HG02870 (cell line): Measurements from ENCODE around the gene RNF181.
A peak's percentile ranks its signal among the peaks of the same experiment; 100 is the strongest.
"Not testable (repeated sequence)": the region's sequence is repeated elsewhere in the genome, so short reads cannot be mapped to it uniquely, and the experiment has no call there.

Experiments used
- ATAC-seq: cut with Tn5 transposase; IDR thresholded peaks from one replicate; pipeline ENCODE4 v1.9.1; 2021; ENCODE audit warnings: mild to moderate bottlenecking, moderate library complexity; ENCODE audit not compliant: unreplicated experiment

Gene RNF181, protein sequence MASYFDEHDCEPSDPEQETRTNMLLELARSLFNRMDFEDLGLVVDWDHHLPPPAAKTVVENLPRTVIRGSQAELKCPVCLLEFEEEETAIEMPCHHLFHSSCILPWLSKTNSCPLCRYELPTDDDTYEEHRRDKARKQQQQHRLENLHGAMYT

DNA sequence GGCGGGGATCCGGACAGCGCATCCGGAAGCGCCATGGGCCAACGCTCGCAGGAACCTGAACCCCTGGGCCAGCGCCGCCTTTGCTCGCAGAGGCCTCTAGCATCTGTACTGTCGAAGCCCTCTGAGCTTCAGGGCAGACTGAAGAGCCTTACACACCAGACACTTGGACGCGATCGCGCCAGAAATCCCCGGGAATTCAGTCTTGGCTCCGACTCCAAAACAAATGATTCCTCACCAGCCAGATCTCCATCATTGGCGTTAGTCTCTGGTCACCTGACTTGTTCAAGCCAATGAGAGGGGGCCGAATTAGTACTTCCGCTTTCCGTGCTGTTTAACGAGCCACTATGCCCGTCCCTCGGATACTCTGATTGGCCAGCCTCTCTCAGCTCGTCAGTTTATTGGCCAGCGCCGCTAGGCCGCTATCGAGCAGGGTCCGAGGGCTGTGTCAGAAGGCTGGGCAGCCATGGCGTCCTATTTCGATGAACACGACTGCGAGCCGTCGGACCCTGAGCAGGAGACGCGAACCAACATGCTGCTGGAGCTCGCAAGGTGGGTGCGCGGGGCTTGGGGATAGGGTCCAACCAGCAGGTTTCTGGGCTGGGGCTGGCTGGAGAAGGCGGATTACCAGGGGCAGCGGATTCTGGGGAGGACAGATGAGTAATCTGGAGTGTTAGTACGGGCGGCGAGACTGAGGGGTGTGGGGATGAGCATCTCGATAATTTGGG, at the start of gene RNF181:
Gene RNF181 (plus strand): TSS at position 445 of the 725 bp plus-strand sequence. CDS start 19 bp downstream, at position 464.
- ATAC-seq, result peak; percentile 100

DNA sequence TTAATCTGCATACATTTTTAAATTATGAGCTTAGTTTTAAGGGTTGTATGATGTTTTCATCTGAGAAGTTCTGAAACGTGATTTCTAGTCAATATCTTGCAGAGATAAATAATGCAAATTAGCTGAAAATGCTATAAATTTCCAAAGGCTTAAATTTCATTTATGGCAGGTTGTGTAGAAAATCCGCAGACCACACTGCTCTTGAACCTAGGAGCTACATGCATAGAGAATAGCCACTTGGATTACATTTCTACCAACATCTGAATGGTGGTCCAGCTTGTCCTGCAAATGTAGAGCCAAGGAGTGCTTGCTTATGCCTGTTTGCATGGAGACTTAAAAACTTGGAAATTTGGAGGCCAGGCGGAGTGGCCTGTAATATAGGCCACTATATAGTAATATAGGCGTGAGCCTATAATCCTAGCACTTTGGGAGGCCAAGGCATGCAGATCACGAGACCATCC, 49.7 kb upstream of the RNF181 start:
- no peak for ATAC-seq

DNA sequence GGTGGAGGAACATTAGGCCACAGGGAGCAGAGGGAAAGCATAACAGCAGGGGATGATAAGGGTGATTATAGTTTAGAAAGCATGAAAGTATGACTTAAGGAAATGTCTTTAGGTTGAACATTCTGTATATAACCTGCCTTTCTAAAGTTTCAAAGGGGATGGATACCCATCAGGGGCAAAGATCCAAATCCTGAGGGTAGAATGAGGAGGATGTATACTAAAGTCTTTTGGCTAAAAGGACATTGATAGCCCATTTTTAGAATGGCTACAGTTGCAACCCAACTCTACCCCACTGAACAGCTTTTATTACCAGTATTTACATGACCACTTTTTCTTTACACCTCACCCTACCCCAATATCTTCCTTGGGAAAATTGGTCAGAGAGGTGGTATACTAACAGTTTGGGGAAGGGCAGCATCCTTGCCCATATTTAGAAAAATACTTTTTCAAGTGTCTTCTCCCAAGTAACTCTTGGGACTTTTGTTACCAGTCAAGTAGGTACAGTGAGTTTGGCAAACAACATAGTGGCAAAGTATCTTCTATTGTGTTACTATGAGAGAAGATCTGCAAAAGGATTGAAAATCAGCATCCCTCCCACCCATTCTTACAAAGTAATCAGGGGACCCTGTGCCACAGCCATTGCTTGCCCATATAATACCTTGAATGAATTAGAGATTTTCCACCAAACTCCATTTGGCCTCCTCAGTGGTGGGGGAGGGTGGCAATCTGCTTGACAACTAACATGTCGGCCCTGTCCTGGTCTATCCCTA, 48.3 kb upstream of the RNF181 start:
- no peak for ATAC-seq

DNA sequence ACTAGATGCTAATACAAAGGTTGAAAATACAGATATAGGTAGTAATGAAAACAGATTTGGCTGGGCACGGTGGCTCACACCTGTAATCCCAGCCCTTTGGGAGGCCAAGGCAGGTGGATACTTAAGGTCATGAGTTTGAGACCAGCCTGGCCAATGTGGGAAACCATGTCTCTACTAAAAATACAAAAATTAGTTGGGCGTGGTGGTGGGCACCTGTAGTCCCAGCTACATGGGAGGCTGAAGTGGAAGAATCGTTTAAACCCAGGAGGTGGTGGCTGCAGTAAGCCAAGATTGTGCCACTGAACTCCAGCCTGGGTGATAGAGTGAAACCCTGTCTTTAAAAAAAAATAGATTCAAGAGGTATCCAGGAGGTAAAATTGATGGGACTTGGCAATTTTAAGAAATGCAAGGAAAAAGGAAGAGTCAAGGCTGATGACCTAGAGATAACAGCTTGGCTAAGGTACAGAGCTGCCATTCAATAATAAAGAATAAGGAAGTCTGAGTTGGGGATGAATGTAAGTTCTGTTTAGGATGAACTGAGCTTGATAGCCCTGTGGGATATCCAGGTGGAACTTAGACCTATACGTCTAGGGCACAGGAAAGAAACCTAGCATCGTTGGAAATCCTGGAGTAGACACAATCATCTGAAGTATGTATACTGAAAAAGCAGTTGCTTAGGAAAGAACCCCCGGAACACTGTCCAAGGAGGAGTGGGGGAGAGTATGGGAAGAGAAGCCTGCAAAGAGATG, 47.5 kb upstream of the RNF181 start:
- ATAC-seq, result no peak

DNA sequence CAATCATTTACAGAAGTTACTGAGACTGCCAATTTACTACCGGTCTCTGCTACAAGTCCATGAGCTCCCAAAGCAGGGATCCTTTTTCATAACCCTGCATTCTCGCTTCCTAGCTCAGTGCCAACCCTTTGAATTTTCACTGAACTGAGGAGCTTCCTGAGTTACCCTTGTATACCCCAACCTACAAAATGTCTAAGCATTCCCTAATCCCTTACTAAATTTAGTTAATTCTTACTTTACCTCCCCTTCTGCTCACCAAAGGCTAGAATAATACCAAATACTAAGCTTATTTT, 47.0 kb upstream of the RNF181 start:
- ATAC-seq, result no peak

DNA sequence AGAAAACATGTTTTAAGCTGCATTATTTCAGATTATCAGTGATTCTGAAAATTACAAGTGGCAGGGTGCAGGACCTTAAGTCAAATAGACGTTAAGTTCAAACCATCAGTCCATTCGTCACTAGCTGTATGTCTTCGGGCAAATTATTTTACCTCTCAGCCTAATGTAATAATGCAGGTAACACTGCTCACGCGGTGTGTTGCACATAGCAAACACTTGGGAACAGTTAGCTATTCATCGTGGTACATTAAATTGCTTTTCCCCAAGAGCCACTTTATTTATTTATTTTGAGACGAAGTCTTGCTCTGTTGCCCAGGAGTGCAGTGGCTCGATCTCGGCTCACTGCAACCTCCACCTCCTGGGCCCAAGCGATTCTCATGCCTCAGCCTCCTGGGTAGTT, 46.5 kb upstream of the RNF181 start:
- ATAC-seq, result no peak

DNA sequence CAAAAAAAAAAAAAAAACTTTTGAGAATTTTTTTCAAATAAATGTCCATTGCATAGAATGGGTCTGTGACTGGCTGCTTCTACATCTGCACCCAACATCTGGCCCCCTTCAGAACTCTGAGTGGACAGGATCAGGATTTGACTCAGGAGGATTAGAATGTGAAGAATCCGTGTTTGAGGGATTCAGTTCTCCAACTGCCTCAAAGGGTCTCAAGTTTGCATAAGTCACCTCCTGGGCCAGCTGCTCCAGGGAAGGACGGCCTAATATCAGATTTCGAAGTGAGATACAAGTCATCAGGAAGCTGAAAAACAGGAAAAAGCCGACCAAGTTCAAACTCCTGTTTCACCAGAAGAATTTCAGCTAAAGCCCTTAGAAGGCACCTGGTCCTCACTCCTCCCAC, 45.7 kb upstream of the RNF181 start:
- ATAC-seq, result no peak

DNA sequence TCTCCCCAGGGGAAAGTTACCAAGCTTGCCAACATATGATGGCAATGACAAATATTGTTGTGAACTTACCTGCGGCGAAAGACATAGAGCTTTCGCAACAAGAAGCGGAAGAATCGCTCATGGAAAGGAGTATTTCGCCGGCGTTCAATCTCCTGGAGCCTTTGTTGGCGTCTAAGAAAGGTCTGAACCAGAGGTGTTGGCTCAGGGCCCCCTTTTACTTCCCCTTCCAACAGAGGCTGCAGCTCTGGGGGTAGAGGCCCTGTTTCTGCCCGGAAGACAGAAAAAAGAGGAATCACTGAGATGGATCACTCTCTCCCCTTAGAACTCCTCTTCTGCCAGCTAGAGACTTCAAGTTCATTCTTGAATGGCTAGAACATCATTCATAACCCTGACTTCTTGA, 45.1 kb upstream of the RNF181 start:
- no peak for ATAC-seq

DNA sequence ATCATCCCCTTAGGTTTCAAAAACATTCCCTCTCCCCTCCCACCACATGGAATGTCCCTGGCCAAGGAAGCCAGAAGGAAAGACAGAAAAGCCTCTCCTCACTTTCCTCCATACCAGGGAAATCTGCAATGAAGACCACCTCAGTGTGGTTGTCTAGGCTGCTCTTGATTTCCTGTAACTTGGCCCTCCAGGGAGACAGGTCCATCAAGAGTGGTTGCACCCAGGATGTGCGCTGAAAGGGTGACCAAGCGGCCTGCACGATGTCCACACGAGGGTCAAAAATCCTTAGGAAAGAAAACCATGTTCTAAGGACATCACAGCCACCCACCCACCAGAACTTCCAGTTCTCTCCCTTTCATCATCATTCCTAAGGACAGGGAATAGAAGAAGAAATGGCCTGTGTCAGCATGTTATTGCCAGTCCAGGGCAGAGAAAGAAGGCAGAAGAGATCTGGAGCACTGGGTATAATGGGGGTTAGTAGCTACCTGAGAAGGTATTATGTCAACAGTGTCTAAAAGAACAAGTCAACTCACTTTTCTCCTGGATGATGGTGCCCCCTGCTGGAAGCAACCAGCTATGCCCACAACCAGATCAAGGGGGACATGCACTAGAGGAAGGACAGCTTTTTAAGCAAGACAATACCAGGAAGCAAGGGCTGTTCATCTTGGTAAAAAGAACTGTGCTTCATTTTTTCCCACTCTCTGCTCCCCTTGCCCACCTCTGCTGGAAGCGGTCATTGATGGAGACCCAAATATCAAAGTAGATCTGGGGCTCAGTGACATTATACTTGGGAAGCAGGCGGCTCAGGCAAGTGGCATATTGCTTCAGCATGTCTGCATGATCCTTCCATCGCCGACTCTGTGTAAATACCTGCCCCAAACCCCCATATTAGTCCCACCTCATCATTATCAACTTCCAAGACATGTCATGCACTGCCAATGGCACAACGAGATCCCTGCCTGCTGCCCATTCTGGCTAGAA, 43.6 kb upstream of the RNF181 start:
- ATAC-seq, result no peak

DNA sequence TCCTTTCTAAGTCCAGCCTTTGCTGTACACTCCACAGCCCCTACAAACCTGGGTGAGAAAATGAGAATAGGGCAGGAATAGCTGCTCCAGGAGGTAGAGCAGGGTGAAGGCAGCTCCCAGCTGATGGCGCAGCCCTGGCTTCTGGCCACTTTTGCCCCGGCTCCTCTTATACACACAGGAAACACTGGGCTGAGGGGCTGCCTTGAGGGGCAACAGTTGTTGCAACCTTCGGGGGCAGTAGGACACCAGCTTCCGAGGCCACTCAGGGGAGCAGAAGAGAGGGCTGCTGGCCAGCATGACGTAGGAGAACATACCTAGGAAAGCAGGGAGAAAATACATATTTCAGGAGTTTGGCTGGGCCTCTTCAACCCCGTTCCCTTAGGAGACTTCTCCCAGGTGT, 42.4 kb upstream of the RNF181 start:
- no peak for ATAC-seq

DNA sequence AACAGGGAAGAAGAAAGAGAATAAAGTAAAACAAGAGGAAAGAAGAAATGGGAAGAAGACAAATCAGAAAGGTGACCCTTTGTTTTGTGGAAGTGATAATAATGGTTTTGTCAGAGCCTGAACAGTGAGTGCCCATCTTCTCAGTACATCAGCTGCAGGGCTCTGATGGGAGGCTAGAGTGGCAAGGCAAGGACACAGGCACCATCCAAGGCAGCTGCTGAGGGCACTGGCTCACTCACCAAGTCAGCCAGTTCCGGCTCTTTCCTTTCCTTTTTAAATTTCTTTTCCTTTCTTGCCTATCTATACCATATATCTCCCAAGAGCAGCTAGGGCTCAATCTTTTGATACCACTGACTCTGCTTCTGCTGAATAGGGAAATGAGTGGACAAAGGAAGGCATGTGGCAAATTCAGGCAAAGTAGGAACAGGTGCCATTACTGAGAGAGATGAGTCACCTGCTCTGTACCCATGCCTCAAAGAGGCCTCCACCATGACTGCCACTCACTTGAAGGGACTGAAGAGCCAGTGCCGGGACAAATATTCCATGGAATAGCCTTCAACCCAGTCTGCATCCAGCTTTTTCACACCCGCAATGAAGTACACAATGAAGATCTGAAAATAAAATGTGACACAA, 40.4 kb upstream of the RNF181 start:
- ATAC-seq, result no peak

DNA sequence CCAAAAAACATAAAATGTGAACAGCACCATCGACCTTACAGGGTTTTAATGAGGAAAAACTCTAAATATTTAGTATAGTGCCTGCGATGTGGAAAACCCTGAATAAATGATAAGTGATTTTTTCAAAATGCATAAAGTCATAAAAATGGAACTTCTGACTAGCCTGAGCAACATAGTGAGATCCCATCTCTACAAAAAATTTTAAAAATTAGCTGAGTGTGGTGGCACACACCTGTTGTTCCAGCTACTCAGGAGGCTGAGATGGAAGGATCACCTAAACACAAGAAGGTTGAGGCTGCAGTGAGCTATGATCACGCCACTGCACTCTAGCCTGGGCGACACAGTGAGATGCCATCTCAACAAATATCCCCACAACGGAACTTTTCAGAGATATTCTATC, 38.4 kb upstream of the RNF181 start:
- no peak for ATAC-seq

DNA sequence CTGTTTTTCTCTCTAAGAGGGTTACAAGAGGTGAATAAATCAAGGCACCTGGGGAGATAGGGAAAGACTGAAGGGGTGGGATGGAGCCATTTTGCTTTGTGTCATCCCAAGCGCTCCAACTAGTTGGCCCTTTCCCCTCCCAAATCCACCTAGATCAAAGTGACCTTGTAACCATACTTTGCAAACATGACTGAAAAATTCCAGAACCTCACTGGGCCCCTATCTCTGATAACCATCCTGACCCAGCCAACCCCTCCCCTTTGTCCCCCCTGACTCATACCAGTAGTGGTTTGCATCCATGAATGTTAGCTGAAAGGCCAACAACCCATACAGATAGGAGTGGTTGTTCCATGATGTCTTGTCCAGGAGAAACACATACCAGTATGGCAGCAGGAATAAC, 37.4 kb upstream of the RNF181 start:
- no peak for ATAC-seq

DNA sequence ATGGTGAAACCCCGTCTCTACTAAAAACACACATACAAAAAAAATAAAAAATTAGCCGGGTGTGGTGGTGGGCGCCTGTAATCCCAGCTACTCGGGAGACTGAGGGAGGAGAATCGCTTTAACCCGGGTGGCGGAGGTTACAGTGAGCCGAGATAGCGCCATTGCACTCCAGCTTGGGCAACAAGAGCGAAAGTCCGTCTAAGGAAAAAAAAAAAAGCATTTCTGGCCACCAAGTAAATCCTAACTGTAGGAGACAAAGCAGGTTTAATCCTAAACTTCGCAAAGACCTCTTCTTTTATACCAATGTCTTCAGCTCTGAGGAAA, 35.2 kb upstream of the RNF181 start:
- ATAC-seq, result not testable (repeated sequence)

DNA sequence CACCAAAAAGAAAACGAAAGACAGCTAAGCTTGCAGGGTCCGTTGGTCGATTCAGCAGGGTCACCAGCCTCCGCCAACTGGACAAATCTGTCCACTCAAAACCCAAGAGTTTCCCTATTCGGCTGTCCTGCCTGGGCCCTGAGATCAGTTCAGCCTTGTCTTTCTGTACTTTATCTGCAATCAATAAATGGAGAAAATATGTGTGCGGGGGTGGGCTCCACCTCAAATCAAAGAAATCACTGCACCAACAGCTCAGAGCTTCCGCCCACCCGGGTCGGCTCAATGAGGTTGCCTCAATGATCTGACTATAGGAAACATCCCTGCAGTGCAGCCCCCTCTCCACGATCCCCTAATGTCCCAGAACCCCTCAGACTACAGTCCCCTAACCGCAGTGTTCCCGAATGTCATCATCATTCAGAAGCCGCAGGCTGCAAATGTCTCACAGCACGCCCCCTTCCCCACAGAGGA, 34.7 kb upstream of the RNF181 start:
- ATAC-seq, result peak; percentile 18

DNA sequence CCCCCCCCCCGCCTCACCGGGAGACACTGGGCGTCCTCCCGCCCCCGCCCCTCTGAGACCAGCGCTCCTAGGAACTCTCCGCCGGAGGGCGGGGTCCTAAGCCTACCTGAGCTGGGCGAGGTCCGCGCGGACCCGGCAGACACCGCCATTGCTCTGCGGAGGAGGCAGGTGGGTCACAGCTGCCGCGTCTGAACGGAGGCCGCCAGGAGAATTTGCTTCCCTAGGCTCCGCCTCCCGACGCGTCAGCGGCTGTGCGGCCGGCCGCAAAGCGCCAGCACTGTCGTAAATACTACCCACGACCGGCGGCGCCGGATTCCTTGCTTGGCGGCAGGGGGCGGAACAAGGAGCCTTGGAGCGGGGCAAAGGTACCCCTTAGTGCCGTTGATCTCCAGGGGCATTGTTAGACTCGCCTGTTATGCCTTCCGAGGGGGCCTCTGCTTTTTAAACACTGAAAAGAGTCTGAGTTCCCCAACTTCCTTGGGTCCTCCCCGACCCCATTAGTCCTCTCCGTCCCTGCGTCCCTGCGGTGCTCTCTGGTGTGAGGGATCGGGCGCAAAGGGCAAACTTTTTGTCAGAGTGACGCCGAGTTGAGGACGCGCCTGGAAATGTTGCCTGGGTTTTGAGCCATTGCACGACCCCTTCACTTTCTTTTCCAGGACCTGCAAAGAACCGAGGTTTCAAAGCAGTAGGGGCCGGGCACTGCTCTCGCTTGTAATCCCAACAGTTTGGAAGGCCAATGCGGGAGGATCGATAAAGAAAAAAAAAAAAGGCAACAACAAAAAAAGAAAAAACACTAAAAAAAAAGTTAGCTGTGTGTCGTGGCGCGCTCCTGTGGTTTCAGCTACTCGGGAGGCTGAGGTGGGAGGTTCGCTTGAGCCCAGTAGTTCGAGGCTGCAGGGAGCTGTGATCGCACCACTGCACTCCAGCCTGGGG, 34.0 kb upstream of the RNF181 start, which contains the start of gene GGCX:
Gene GGCX (minus strand): TSS at position 214 of the 933 bp plus-strand sequence. CDS start 65 bp downstream, at position 149.
- peak; percentile 85 for ATAC-seq

DNA sequence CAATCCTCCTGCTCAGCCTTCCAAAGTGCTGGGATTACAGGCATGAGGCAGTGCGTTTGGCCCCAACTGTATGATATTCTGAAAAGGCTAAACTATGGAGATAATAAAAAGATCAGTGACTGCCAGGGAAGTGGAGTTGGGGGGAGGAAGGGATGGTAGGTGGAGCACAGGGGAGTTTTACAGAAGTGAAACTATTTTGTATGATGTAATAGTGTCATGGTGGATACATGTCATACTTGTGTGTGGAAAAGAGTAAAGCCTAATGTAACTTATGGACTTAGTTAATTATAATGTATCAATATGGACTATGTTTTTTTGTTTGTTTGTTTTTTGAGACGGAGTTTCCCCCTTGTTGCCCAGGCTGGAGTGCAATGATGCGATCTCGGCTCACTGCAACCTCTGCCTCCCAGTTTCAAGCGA, 31.4 kb upstream of the RNF181 start:
- no peak for ATAC-seq

DNA sequence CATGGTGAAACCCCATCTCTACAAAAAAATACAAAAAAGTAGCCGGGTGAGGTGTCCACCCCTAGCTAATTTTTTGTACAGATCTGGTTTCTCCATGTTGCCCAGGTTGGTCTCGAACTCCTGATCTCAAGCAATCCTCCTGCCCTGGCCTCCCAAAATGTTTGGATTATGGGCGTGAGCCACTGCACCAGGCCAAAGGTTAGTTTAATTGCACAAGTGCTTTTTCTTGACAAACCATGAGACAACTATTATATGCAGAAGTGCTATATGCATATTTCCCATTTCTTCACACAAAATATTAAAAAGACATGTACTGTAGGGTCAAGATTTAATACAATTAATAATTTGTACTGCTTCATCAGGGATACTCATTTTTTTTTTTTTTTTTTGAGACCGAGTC, 29.3 kb upstream of the RNF181 start:
- ATAC-seq, result no peak

DNA sequence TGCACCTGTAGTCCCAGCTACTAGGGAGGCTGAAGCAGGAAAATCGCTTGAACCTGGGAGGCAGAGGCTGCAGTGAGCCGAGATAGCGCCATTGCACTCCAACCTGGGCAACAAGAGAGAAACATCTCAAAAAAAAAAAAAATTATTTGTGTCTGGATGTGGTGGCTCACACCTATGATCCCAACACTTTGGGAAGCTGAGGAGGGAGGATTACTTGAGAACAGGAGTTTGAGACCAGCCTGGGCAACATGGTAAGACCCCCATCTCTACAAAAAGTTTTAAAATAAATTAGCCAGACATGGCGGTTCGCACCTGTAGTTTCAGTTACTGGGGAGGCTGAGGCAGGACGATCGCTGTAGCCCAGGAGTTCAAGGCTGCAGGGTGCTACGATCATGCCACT, 19.8 kb upstream of the RNF181 start:
- ATAC-seq, result no peak
